Suprapubic skin (tissue), 4 donors: Measurements from ENCODE around the gene MS4A8. TPM values are rescaled to one million over a fixed set of nuclear protein-coding genes. Genes with fewer than 3 reads are reported as not detected.
"Not testable (repeated sequence)": the region's sequence is repeated elsewhere in the genome, so short reads cannot be mapped to it uniquely, and the experiment has no call there.

ENCODE experiments used
- DNase-seq, 2 donors: peaks; one replicate each; pipeline ENCODE4 v3.0.0-alpha.2; 2019; ENCODE audit warnings: low spot score in 2 of 2
- H3K27ac ChIP-seq: fragments of 200-600 bp; sonication (generic); one replicate; pipeline ENCODE4 v1.5.1; 2019
- H3K27me3 ChIP-seq: fragments of 200-600 bp; sonication (generic); one replicate; pipeline ENCODE4 v1.5.1; 2019
- H3K36me3 ChIP-seq: fragments of 200-600 bp; sonication (generic); one replicate; pipeline ENCODE4 v1.5.1; 2019
- H3K4me1 ChIP-seq: fragments of 200-600 bp; sonication (generic); one replicate; pipeline ENCODE4 v1.5.1; 2019
- H3K4me3 ChIP-seq: fragments of 200-600 bp; sonication (generic); one replicate; pipeline ENCODE4 v1.5.1; 2019; ENCODE audit warnings: mild to moderate bottlenecking
- H3K9me3 ChIP-seq: fragments of 200-600 bp; sonication (generic); one replicate; pipeline ENCODE4 v1.5.1; 2019
- CTCF ChIP-seq, 2 donors: fragments of 200-600 bp in 1 of 2; fragments of 450-650 bp in 1 of 2; sonication (generic) in 1 of 2; IDR thresholded peaks; one replicate each; pipeline ENCODE4 v1.5.1; 2016 to 2019; ENCODE audit warnings: antibody characterized with exemption in 2 of 2, mild to moderate bottlenecking in 1 of 2, moderate library complexity in 1 of 2
- EP300 ChIP-seq: sonication (generic); formaldehyde crosslinking; IDR thresholded peaks from one replicate; pipeline ENCODE4 v1.6.1; 2017; ENCODE audit warnings: antibody characterized with exemption
- POLR2A ChIP-seq, 2 donors: fragments of 450-650 bp; IDR thresholded peaks; one replicate each; pipeline ENCODE4 v1.6.1; 2017; ENCODE audit warnings: antibody characterized with exemption in 2 of 2, mild to moderate bottlenecking in 2 of 2, moderate library complexity in 2 of 2
- POLR2AphosphoS5 ChIP-seq, 3 donors: sonication (generic); formaldehyde crosslinking; IDR thresholded peaks; one replicate each; pipeline ENCODE4 v1.6.1; 2017; ENCODE audit warnings: antibody characterized with exemption in 3 of 3
- WGBS: methylation state at CpG from one replicate; pipeline ENCODE4 v1.1.5; 2018; 5-methylcytosine and 5-hydroxymethylcytosine counted together
- total RNA-seq, 4 donors: library from RNA; depleted of rRNA; stranded (reverse); fragments of >200 nt; gene quantifications; one replicate each; pipeline ENCODE4 v1.1.0, GENCODE V29; 2016

Gene MS4A8
- total RNA-seq, 4 donors from 2014 or later: not detected

- TF ChIP-seq POLR2A (IDR thresholded peaks at IDR 0.05) (no peak), POLR2AphosphoS5 (IDR thresholded peaks at IDR 0.05) (no peak), EP300 (no peak), CTCF (IDR thresholded peaks at IDR 0.05) (no peak)
- H3K27me3 ChIP-seq: no peaks in the 10 kb centered on the region
- H3K9me3 ChIP-seq: peaks cover 14% of the 10 kb centered on the region
- no peaks in the 10 kb centered on the region for H3K36me3 ChIP-seq
- WGBS: 67% methylated on average over 3 of the region's 3 CpGs
- H3K27ac ChIP-seq: no peak overlapping the region
- no peak overlapping the region for H3K4me3 ChIP-seq
- no peaks in the 10 kb centered on the region for H3K4me1 ChIP-seq
- no peak for DNase-seq
These were observed 18.8 kb upstream of the MS4A8 start for GRCh38 chr11:60680455-60681119.

- not testable (repeated sequence) for H3K36me3 ChIP-seq, H3K4me3 ChIP-seq, DNase-seq, H3K27me3 ChIP-seq, H3K4me1 ChIP-seq, H3K9me3 ChIP-seq, H3K27ac ChIP-seq
- WGBS: 94% methylated on average over 2 of the region's 2 CpGs
These were observed 14.9 kb upstream of the MS4A8 start for GRCh38 chr11:60684541-60684848.

- H3K4me1 ChIP-seq: no peaks in the 10 kb centered on the region
- TF ChIP-seq POLR2AphosphoS5 (IDR thresholded peaks at IDR 0.05) (no peak), CTCF (IDR thresholded peaks at IDR 0.05) (no peak), POLR2A (IDR thresholded peaks at IDR 0.05) (no peak), EP300 (no peak)
- 84% methylated on average over 5 of the region's 5 CpGs for WGBS
These were observed 7.8 kb upstream of the MS4A8 start for GRCh38 chr11:60691661-60692060.

GRCh38 chr11:60699936-60700335, 524 bp downstream of the MS4A8 start:
- Histone ChIP-seq H3K36me3 (no peaks in the 10 kb centered on the region), H3K27ac (no peak overlapping the region), H3K9me3 (no peaks in the 10 kb centered on the region), H3K4me3 (no peak overlapping the region), H3K27me3 (no peaks in the 10 kb centered on the region), H3K4me1 (no peaks in the 10 kb centered on the region)
- TF ChIP-seq CTCF (IDR thresholded peaks at IDR 0.05) (no peak), POLR2AphosphoS5 (IDR thresholded peaks at IDR 0.05) (no peak), EP300 (no peak), POLR2A (IDR thresholded peaks at IDR 0.05) (no peak)
- no peak for DNase-seq
- 86% methylated on average over 5 of the region's 5 CpGs for WGBS

More at GRCh38 chr11:60691661-60692060, 7.8 kb upstream of the MS4A8 start:
- Histone ChIP-seq H3K9me3 (no peaks in the 10 kb centered on the region), H3K36me3 (no peaks in the 10 kb centered on the region), H3K27me3 (no peaks in the 10 kb centered on the region), H3K27ac (no peak overlapping the region), H3K4me3 (no peak overlapping the region)
- DNase-seq: no peak

- TF ChIP-seq CTCF (IDR thresholded peaks at IDR 0.05): no peak
- TF ChIP-seq POLR2AphosphoS5 (IDR thresholded peaks at IDR 0.05): no peak
- TF ChIP-seq EP300: no peak
- TF ChIP-seq POLR2A (IDR thresholded peaks at IDR 0.05): no peak
- no peaks in the 10 kb centered on the region for H3K27me3 ChIP-seq
- no peaks in the 10 kb centered on the region for H3K9me3 ChIP-seq
- no peaks in the 10 kb centered on the region for H3K36me3 ChIP-seq
- H3K4me1 ChIP-seq: no peaks in the 10 kb centered on the region
- WGBS: 72% methylated on average over 14 of the region's 14 CpGs
- H3K27ac ChIP-seq: no peak overlapping the region
- H3K4me3 ChIP-seq: no peak overlapping the region
- DNase-seq: no peak
These were observed 1.5 kb downstream of the MS4A8 start for GRCh38 chr11:60700689-60701468.
